Activated naive CD4-positive, alpha-beta T cell treated with anti-CD3 and anti-CD28 coated beads, Interleukin-2, amount 50 U/mL, for 24 hours (primary cell): ENCODE measurements around the gene C17orf107.

Experiments used
- H3K27ac Mint-ChIP-seq: one replicate; pipeline ENCODE4 v1.8.0; 2021; ENCODE audit warnings: mild to moderate bottlenecking, mixed read lengths
- H3K27me3 Mint-ChIP-seq: one replicate; pipeline ENCODE4 v1.8.0; 2021; ENCODE audit warnings: mixed read lengths
- H3K36me3 Mint-ChIP-seq: one replicate; pipeline ENCODE4 v1.8.0; 2021; ENCODE audit warnings: mixed read lengths
- H3K4me1 Mint-ChIP-seq: one replicate; pipeline ENCODE4 v1.8.0; 2021; ENCODE audit warnings: mixed read lengths
- H3K4me3 Mint-ChIP-seq: one replicate; pipeline ENCODE4 v1.8.0; 2021; ENCODE audit warnings: mild to moderate bottlenecking, mixed read lengths
- H3K9me3 Mint-ChIP-seq: one replicate; pipeline ENCODE4 v1.8.0; 2021; ENCODE audit warnings: mixed read lengths

The C17orf107 gene

DNA sequence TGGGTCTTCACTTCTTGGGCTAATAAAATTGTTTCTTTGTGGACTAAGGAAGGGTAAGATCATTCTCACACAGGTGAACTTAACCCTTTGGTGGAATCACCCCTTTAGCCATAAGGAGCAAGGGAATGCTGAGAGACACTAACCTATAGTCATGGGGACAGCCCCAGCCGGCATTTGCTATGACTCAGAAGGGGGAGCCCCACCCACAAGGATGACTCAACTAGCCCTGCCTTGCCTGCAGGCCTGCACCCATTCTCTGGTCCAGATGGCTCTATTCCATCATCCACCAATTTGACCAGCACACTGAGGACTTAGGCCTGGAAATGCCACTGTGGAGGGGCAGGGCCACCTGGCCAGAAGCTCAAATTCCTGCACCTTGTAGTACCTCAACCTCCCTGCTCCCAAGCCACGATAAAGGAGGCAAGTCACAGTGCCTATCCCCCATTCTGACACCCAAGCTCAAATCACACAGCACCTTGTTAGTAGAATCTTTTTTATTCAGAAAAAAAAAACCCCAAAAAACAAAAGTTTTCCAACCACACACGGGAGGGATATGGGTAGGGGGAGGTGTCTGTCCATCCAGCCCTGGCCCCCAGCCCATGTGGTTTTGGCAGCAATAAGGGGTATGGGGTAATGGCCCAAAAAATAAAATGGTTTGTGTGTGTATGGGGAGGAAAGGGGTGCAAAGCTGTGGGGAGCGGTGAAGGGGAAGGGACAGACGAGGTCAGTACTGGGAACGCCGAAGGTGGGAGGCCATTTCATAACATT lies 46.0 kb downstream of the C17orf107 start:
- no peaks in the 10 kb centered on the region for H3K27me3 Mint-ChIP-seq
- peak overlapping the region; percentile 100 for H3K4me3 Mint-ChIP-seq
- peaks cover 33% of the 10 kb centered on the region for H3K36me3 Mint-ChIP-seq
- peak overlapping the region; percentile 96 for H3K27ac Mint-ChIP-seq
- peaks cover 51% of the 10 kb centered on the region for H3K4me1 Mint-ChIP-seq
- no peaks in the 10 kb centered on the region for H3K9me3 Mint-ChIP-seq

DNA sequence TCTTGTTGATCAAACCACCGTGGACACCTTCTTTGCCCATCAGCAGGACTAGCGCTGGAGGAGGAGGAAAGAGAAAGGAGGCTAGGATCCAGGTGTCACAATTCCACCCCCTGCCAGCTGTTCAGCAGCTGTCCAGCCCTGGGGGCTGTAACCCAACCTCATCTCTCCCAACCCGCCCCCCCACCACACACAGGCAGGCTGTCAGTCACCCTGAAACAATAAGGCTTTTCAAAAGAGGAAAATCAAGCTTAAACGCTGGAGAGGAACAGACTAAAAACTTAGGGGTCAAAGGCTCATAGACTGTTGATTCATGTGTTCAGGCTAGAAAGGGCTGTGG lies 46.6 kb downstream of the C17orf107 start:
- Mint-ChIP-seq H3K27ac (peak overlapping the region; percentile 96), H3K9me3 (no peaks in the 10 kb centered on the region), H3K4me1 (peaks cover 57% of the 10 kb centered on the region), H3K36me3 (peaks cover 33% of the 10 kb centered on the region), H3K27me3 (no peaks in the 10 kb centered on the region), H3K4me3 (peak overlapping the region; percentile 100)

DNA sequence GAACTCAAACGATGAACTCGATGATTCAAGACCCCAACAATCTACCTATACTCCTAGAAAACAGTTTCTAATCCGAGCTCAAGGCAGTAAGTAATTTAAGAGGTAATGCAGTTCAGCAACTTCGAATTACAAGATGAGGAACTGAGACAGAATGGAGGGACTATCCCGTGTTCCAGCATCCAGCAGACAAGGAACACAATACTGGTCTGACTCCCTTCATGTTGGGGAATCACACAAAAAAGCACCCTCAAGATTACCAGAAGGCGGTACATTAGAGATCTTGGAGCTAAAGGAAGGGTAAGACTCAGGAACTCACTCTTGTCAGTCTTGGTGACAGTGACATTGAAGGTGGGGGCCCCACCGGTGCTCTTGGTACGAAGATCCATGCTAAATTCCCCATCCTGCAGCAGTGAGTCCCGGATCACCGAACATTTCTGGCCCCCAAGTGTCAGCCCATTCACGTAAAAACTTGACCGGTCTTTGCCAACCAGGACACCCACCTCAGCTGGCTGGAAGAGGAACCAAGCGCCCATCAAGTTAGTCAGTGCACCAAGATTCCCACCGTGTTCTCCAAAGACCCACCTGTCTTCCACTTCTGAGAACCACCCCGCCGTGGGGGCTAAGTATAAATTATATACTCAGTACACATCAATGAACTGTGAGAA lies 47.1 kb downstream of the C17orf107 start:
- H3K4me3 Mint-ChIP-seq: peak overlapping the region; percentile 100
- peak overlapping the region; percentile 82 for H3K27ac Mint-ChIP-seq
- peaks cover 32% of the 10 kb centered on the region for H3K36me3 Mint-ChIP-seq
- H3K27me3 Mint-ChIP-seq: no peaks in the 10 kb centered on the region
- H3K9me3 Mint-ChIP-seq: no peaks in the 10 kb centered on the region
- peaks cover 57% of the 10 kb centered on the region for H3K4me1 Mint-ChIP-seq

DNA sequence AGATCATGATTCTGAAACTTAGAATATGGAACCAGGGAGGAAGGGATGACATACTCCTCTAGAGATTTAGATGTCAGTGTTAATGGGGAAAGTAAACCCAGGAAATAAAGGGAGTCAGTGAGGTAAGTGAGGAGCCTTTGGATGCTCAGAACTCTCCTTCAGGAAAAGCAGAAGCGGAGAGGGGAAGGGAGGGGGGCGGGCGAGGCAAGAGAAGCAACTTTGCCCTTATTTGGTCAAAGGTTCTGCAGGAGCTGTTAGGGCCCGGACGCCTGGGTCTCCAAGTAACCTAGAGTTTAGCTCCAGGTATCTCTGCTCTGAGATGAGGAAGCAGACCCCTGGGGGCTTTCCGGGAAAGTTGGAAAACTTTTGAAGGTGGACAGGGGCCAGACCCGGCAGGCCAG lies 47.7 kb downstream of the C17orf107 start:
- Mint-ChIP-seq H3K36me3 (peaks cover 26% of the 10 kb centered on the region), H3K9me3 (no peaks in the 10 kb centered on the region), H3K27me3 (no peaks in the 10 kb centered on the region)

GRCh38 chr17:4947411-4948165 lies 48.3 kb downstream of the C17orf107 start:
- H3K27ac Mint-ChIP-seq: peak overlapping the region; percentile 97
- no peaks in the 10 kb centered on the region for H3K9me3 Mint-ChIP-seq
- no peaks in the 10 kb centered on the region for H3K27me3 Mint-ChIP-seq
- H3K4me3 Mint-ChIP-seq: peak overlapping the region; percentile 100
- peaks cover 25% of the 10 kb centered on the region for H3K36me3 Mint-ChIP-seq
- H3K4me1 Mint-ChIP-seq: peaks cover 45% of the 10 kb centered on the region

More for the DNA sequence above, 47.7 kb downstream of the C17orf107 start:
- peaks cover 51% of the 10 kb centered on the region for H3K4me1 Mint-ChIP-seq
- H3K27ac Mint-ChIP-seq: peak overlapping the region; percentile 82
- H3K4me3 Mint-ChIP-seq: peak overlapping the region; percentile 100

GRCh38 chr17:4948166-4948930 lies 49.0 kb downstream of the C17orf107 start, which contains the start of gene PFN1:
PFN1 (minus strand) TSS chr17:4948530; CDS start chr17:4948394, 136 bp downstream.
- Mint-ChIP-seq H3K4me3 (peak within 1 kb of the TSS; percentile 100), H3K27ac (peak within 1 kb of the TSS; percentile 100), H3K27me3 (no peaks in the 10 kb centered on the region), H3K36me3 (peaks cover 22% of the 10 kb centered on the region), H3K9me3 (no peaks in the 10 kb centered on the region), H3K4me1 (peaks cover 38% of the 10 kb centered on the region)

GRCh38 chr17:4948931-4949320 lies 49.6 kb downstream of the C17orf107 start:
- Mint-ChIP-seq H3K9me3 (no peaks in the 10 kb centered on the region), H3K36me3 (peaks cover 21% of the 10 kb centered on the region), H3K4me3 (peak overlapping the region; percentile 100), H3K27ac (peak overlapping the region; percentile 100), H3K4me1 (peaks cover 33% of the 10 kb centered on the region), H3K27me3 (no peaks in the 10 kb centered on the region)

- Mint-ChIP-seq H3K4me3 (peak overlapping the region; percentile 100), H3K4me1 (peaks cover 30% of the 10 kb centered on the region), H3K27me3 (no peaks in the 10 kb centered on the region), H3K27ac (peak overlapping the region; percentile 88), H3K36me3 (peaks cover 20% of the 10 kb centered on the region), H3K9me3 (no peaks in the 10 kb centered on the region)
These were observed 50.2 kb downstream of the C17orf107 start for GRCh38 chr17:4949321-4950074.

DNA sequence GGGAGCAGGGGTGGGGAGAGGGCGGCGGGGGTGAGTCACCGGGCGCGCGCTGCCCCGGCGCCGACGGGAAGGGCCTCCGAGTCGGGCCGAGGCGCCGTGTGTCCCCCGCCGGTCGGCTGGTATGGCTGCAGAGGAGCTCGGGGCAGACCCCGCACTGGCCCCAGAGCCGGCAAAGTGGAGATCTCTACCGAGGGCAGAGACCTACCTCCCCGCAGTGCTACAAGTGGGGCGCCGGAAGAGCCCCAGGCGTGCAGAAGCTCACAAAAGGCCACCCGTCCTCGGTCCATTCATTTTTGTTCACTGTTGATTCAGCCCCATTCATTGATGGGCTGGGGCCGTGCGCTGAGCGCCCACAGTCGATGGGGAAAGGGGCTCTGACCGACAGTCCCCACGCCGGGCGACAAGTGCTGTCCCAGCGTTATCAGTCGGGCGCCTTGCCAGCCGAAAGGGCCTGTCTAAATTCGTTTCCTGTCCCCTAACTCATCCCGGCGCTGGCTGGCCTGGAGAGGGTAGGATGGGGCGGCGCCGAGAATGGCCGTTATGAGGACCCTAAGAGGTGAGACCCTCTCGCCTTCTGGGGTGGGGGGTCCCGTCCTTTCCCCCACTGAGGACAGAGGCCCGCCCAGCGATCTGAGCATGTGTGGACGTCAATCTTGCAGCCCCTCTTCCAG lies 50.9 kb downstream of the C17orf107 start:
- Mint-ChIP-seq H3K9me3 (no peaks in the 10 kb centered on the region), H3K36me3 (peaks cover 18% of the 10 kb centered on the region), H3K4me3 (peak overlapping the region; percentile 90), H3K27ac (peak overlapping the region; percentile 97), H3K4me1 (peaks cover 23% of the 10 kb centered on the region), H3K27me3 (no peaks in the 10 kb centered on the region)

- Mint-ChIP-seq H3K27ac (peak within 1 kb of the TSS; percentile 97), H3K36me3 (peaks cover 12% of the 10 kb centered on the region), H3K4me1 (peaks cover 17% of the 10 kb centered on the region), H3K27me3 (no peaks in the 10 kb centered on the region), H3K4me3 (peak within 1 kb of the TSS; percentile 90), H3K9me3 (no peaks in the 10 kb centered on the region)
These were observed 51.4 kb downstream of the C17orf107 start, which contains the start of gene ENO3 for GRCh38 chr17:4950746-4951204. ENO3 (plus strand) TSS chr17:4951119; CDS start chr17:4951830, 711 bp downstream.

GRCh38 chr17:4951486-4951885 lies 52.1 kb downstream of the C17orf107 start:
- Mint-ChIP-seq H3K27ac (peak overlapping the region; percentile 85), H3K36me3 (peaks cover 7% of the 10 kb centered on the region), H3K4me3 (peak overlapping the region; percentile 90), H3K27me3 (no peaks in the 10 kb centered on the region), H3K9me3 (no peaks in the 10 kb centered on the region), H3K4me1 (peaks cover 20% of the 10 kb centered on the region)
